Right lobe of liver (tissue), 4 donors: ENCODE measurements around the gene CCDC51.

Experiments
- CTCF ChIP-seq, 4 donors: fragments of 200-600 bp in 3 of 4; fragments of 450-650 bp in 1 of 4; IDR thresholded peaks; one replicate each; pipeline versions ENCODE4 v1.5.1 to v1.8.0; 2016 to 2022; ENCODE audit warnings: antibody characterized with exemption in 4 of 4, mild to moderate bottlenecking in 2 of 4
- POLR2A ChIP-seq: fragments of 450-650 bp; IDR thresholded peaks from one replicate; pipeline ENCODE4 v1.6.1; 2017; ENCODE audit warnings: antibody characterized with exemption, mild to moderate bottlenecking
- donor health status: DM: no; HTN: no; CAD: no.
- donor health status: DM: no; HTN: no; CAD: no.
- donor health status: DM: no; HTN: yes; CAD: no.

GRCh38 chr3:48410205-48411040, 29.5 kb downstream of the CCDC51 start:
- TF ChIP-seq CTCF (IDR thresholded peaks at IDR 0.05) = no peak
- no peak for TF ChIP-seq POLR2A
